Measurements from ENCODE around the gene THOC5. TPM values are rescaled to one million over a fixed set of nuclear protein-coding genes. Genes with fewer than 3 reads are reported as not detected.

The THOC5 gene
- total and polyA plus RNA-seq, 2 experiments from 2014 or later = 24.6 to 53.4 TPM

DNA sequence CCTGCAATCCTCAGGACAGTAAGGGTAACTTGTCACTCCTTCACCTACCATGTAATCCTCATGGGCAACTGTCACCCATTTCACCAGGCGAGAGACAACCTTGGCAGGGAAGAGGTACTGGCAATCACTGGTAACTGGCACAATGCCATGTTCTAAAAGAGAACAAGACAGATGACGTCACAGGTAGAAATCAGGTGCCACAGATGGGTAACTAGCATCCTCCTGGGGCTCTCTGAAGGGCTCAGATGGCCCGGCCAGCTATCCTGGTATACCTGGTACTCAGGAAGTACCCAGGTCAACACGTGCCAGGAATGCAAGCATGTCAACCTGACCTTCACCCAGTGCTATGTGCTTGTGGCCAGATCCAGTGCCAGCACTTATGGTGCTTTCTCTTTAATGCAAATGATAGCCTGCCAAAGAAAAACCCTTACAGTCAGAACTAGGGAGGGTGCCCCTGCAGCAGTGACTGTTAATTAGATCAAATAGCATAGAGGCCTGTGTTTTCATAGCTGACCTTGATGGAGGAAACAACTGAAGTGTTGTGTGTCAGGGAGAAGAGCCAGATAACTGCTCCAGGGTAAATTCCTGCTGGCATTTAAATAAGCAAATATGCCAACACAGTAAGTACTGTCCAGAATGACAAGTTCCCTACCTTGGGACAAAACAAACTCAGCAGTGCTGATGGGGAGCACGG is 36.2 kb downstream of the THOC5 start:
- no peaks in the 10 kb centered on the region for H3K4me1 ChIP-seq (ENCODE audit: insufficient read depth)
- Mint-ChIP-seq H3K27ac (no peak overlapping the region), H3K36me3 (ENCODE audit: low read depth) (peaks cover 67% of the 10 kb centered on the region), H3K4me1 (no peaks in the 10 kb centered on the region), H3K27me3 (ENCODE audit: insufficient read depth, low read depth, poor library complexity) (no peaks in the 10 kb centered on the region), H3K4me3 (no peak overlapping the region), H3K9me3 (no peaks in the 10 kb centered on the region)
- no peak overlapping the region for H3K4me2 ChIP-seq
- no peaks in the 10 kb centered on the region for H3F3A ChIP-seq (replicated peaks; ENCODE audit: low read depth)
- no peaks in the 10 kb centered on the region for H3K27me3 ChIP-seq (ENCODE audit: insufficient read depth)
- H2AFZ ChIP-seq = no peak overlapping the region
- H3K27ac ChIP-seq (ENCODE audit: low read depth) = no peak overlapping the region
- ATAC-seq = no peak
- peaks cover 1% of the 10 kb centered on the region; the same call in 1 of the 2 replicates for H4K20me1 ChIP-seq (replicated peaks; ENCODE audit: insufficient read depth)
- H3K9me2 ChIP-seq (ENCODE audit: insufficient read depth) = no peaks in the 10 kb centered on the region
- H3K36me3 ChIP-seq (ENCODE audit: insufficient read depth) = peaks cover 57% of the 10 kb centered on the region
- no peaks in the 10 kb centered on the region for H3K79me2 ChIP-seq (replicated peaks; ENCODE audit: insufficient read depth)
- TF ChIP-seq, protein P1, sequence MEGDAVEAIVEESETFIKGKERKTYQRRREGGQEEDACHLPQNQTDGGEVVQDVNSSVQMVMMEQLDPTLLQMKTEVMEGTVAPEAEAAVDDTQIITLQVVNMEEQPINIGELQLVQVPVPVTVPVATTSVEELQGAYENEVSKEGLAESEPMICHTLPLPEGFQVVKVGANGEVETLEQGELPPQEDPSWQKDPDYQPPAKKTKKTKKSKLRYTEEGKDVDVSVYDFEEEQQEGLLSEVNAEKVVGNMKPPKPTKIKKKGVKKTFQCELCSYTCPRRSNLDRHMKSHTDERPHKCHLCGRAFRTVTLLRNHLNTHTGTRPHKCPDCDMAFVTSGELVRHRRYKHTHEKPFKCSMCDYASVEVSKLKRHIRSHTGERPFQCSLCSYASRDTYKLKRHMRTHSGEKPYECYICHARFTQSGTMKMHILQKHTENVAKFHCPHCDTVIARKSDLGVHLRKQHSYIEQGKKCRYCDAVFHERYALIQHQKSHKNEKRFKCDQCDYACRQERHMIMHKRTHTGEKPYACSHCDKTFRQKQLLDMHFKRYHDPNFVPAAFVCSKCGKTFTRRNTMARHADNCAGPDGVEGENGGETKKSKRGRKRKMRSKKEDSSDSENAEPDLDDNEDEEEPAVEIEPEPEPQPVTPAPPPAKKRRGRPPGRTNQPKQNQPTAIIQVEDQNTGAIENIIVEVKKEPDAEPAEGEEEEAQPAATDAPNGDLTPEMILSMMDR (conservative IDR thresholded peaks at IDR 0.05; ENCODE audit: low read depth in 2 of 2) = no peak
- DNase-seq (ENCODE audit: low spot score) = no peak
- no peak overlapping the region for H3K4me3 ChIP-seq

DNA sequence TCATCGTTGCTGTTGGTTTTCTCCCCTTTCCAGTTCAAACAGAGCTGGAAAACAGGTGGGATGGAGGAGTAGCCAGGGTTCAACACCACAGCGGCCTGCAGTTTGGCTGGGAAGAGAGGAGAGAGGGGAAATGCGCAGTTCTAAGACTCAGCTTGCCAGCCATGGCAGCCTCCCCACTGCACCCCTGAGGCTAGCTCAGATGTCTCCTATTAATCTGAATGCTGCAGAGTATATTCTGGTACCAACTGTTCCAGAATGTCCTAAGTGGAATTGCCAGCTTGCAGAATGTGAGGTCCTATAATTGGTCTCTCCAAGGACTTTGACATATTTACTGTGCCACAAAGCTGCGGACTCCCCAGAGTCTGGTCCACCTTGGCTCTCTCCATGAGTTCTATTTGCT is 41.5 kb downstream of the THOC5 start:
- no peak overlapping the region for H2AFZ ChIP-seq
- H3F3A ChIP-seq (replicated peaks; ENCODE audit: low read depth) = no peaks in the 10 kb centered on the region
- H3K4me2 ChIP-seq = no peak overlapping the region
- Mint-ChIP-seq H3K9me3 (no peaks in the 10 kb centered on the region), H3K27ac (no peak overlapping the region), H3K4me1 (no peaks in the 10 kb centered on the region), H3K36me3 (ENCODE audit: low read depth) (peaks cover 64% of the 10 kb centered on the region), H3K4me3 (no peak overlapping the region), H3K27me3 (ENCODE audit: insufficient read depth, low read depth, poor library complexity) (no peaks in the 10 kb centered on the region)
- peaks cover 27% of the 10 kb centered on the region for H3K36me3 ChIP-seq (ENCODE audit: insufficient read depth)
- no peaks in the 10 kb centered on the region for H3K4me1 ChIP-seq (ENCODE audit: insufficient read depth)
- H3K27me3 ChIP-seq (ENCODE audit: insufficient read depth) = no peaks in the 10 kb centered on the region
- DNase-seq (ENCODE audit: low spot score) (no peak), ATAC-seq (no peak)
- H3K79me2 ChIP-seq (replicated peaks; ENCODE audit: insufficient read depth) = no peaks in the 10 kb centered on the region
- no peak overlapping the region for H3K27ac ChIP-seq (ENCODE audit: low read depth)
- H3K9me2 ChIP-seq (ENCODE audit: insufficient read depth) = no peaks in the 10 kb centered on the region
- no peak overlapping the region for H3K4me3 ChIP-seq
- H4K20me1 ChIP-seq (replicated peaks; ENCODE audit: insufficient read depth) = peaks cover 7% of the 10 kb centered on the region; the same call in 1 of the 2 replicates
- no peak for TF ChIP-seq STAT1 (IDR thresholded peaks at IDR 0.05; ENCODE audit: unreplicated experiment)
- no peak for TF ChIP-seq EZH2phosphoT487 (IDR thresholded peaks at IDR 0.05; ENCODE audit: unreplicated experiment)
- TF ChIP-seq, protein P2, sequence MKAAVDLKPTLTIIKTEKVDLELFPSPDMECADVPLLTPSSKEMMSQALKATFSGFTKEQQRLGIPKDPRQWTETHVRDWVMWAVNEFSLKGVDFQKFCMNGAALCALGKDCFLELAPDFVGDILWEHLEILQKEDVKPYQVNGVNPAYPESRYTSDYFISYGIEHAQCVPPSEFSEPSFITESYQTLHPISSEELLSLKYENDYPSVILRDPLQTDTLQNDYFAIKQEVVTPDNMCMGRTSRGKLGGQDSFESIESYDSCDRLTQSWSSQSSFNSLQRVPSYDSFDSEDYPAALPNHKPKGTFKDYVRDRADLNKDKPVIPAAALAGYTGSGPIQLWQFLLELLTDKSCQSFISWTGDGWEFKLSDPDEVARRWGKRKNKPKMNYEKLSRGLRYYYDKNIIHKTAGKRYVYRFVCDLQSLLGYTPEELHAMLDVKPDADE (IDR thresholded peaks at IDR 0.05) = no peak
- TF ChIP-seq, protein P3, sequence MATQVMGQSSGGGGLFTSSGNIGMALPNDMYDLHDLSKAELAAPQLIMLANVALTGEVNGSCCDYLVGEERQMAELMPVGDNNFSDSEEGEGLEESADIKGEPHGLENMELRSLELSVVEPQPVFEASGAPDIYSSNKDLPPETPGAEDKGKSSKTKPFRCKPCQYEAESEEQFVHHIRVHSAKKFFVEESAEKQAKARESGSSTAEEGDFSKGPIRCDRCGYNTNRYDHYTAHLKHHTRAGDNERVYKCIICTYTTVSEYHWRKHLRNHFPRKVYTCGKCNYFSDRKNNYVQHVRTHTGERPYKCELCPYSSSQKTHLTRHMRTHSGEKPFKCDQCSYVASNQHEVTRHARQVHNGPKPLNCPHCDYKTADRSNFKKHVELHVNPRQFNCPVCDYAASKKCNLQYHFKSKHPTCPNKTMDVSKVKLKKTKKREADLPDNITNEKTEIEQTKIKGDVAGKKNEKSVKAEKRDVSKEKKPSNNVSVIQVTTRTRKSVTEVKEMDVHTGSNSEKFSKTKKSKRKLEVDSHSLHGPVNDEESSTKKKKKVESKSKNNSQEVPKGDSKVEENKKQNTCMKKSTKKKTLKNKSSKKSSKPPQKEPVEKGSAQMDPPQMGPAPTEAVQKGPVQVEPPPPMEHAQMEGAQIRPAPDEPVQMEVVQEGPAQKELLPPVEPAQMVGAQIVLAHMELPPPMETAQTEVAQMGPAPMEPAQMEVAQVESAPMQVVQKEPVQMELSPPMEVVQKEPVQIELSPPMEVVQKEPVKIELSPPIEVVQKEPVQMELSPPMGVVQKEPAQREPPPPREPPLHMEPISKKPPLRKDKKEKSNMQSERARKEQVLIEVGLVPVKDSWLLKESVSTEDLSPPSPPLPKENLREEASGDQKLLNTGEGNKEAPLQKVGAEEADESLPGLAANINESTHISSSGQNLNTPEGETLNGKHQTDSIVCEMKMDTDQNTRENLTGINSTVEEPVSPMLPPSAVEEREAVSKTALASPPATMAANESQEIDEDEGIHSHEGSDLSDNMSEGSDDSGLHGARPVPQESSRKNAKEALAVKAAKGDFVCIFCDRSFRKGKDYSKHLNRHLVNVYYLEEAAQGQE (IDR thresholded peaks at IDR 0.05; ENCODE audit: unreplicated experiment) = no peak
- no peak for TF ChIP-seq ZNF114 (CRISPR knock-in tag; IDR thresholded peaks at IDR 0.05)
- TF ChIP-seq, protein P4, sequence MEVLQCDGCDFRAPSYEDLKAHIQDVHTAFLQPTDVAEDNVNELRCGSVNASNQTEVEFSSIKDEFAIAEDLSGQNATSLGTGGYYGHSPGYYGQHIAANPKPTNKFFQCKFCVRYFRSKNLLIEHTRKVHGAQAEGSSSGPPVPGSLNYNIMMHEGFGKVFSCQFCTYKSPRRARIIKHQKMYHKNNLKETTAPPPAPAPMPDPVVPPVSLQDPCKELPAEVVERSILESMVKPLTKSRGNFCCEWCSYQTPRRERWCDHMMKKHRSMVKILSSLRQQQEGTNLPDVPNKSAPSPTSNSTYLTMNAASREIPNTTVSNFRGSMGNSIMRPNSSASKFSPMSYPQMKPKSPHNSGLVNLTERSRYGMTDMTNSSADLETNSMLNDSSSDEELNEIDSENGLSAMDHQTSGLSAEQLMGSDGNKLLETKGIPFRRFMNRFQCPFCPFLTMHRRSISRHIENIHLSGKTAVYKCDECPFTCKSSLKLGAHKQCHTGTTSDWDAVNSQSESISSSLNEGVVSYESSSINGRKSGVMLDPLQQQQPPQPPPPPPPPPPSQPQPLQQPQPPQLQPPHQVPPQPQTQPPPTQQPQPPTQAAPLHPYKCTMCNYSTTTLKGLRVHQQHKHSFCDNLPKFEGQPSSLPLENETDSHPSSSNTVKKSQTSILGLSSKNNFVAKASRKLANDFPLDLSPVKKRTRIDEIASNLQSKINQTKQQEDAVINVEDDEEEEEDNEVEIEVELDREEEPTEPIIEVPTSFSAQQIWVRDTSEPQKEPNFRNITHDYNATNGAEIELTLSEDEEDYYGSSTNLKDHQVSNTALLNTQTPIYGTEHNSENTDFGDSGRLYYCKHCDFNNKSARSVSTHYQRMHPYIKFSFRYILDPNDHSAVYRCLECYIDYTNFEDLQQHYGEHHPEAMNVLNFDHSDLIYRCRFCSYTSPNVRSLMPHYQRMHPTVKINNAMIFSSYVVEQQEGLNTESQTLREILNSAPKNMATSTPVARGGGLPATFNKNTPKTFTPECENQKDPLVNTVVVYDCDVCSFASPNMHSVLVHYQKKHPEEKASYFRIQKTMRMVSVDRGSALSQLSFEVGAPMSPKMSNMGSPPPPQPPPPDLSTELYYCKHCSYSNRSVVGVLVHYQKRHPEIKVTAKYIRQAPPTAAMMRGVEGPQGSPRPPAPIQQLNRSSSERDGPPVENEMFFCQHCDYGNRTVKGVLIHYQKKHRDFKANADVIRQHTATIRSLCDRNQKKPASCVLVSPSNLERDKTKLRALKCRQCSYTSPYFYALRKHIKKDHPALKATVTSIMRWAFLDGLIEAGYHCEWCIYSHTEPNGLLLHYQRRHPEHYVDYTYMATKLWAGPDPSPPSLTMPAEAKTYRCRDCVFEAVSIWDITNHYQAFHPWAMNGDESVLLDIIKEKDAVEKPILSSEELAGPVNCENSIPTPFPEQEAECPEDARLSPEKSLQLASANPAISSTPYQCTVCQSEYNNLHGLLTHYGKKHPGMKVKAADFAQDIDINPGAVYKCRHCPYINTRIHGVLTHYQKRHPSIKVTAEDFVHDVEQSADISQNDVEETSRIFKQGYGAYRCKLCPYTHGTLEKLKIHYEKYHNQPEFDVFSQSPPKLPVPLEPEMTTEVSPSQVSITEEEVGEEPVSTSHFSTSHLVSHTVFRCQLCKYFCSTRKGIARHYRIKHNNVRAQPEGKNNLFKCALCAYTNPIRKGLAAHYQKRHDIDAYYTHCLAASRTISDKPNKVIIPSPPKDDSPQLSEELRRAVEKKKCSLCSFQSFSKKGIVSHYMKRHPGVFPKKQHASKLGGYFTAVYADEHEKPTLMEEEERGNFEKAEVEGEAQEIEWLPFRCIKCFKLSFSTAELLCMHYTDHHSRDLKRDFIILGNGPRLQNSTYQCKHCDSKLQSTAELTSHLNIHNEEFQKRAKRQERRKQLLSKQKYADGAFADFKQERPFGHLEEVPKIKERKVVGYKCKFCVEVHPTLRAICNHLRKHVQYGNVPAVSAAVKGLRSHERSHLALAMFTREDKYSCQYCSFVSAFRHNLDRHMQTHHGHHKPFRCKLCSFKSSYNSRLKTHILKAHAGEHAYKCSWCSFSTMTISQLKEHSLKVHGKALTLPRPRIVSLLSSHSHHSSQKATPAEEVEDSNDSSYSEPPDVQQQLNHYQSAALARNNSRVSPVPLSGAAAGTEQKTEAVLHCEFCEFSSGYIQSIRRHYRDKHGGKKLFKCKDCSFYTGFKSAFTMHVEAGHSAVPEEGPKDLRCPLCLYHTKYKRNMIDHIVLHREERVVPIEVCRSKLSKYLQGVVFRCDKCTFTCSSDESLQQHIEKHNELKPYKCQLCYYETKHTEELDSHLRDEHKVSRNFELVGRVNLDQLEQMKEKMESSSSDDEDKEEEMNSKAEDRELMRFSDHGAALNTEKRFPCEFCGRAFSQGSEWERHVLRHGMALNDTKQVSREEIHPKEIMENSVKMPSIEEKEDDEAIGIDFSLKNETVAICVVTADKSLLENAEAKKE (CRISPR knock-in tag; IDR thresholded peaks at IDR 0.05) = no peak
